ENCODE results near the gene ENOX1.

GRCh38 chr13:43444081-43444480 is 342.7 kb downstream of the ENOX1 start:
- TF ChIP-seq CTCF (IDR thresholded peaks at IDR 0.05; ENCODE audit: low read length) (no peak), EZH2 (IDR thresholded peaks at IDR 0.05; ENCODE audit: borderline replicate concordance, low read length) (no peak)

Data from OCI-LY1 (cell line).